HepG2 (cell line): ENCODE data around the gene USP28. TPM values are rescaled to one million over a fixed set of nuclear protein-coding genes. Genes with fewer than 3 reads are reported as not detected.
A peak's percentile ranks its signal among the peaks of the same experiment; 100 is the strongest.

Experiments used
- CEBPB ChIP-seq: IDR thresholded peaks from 2 replicates; pipeline ENCODE4 v1.6.1; 2011; ENCODE audit warnings: low read depth, low read length, improper control_type of control experiment, borderline replicate concordance
- HOXD1 ChIP-seq: sonication (generic); formaldehyde crosslinking; IDR thresholded peaks from 2 replicates; pipeline ENCODE4 v1.5.0; 2020; ENCODE audit warnings: missing genetic modification reagents
- KLF11 ChIP-seq: IDR thresholded peaks from 2 replicates; pipeline ENCODE4 v1.6.1; 2016; ENCODE audit warnings: missing compliant biosample characterization
- KLF9 ChIP-seq: IDR thresholded peaks from 2 replicates; pipeline ENCODE4 v1.6.1; 2016; ENCODE audit warnings: low read depth
- NCOR1 ChIP-seq: fragments of 200-600 bp; sonication (generic); IDR thresholded peaks from 2 replicates; pipeline ENCODE4 v1.7.0; 2017; ENCODE audit warnings: antibody characterized with exemption, low read length, borderline replicate concordance
- NR2F2 ChIP-seq: IDR thresholded peaks from 2 replicates; pipeline ENCODE4 v1.6.1; 2012; ENCODE audit warnings: low read depth, inconsistent platforms, borderline replicate concordance
- SIN3B ChIP-seq: fragments of 150-350 bp; IDR thresholded peaks from 2 replicates; pipeline ENCODE4 v1.6.1; 2014; ENCODE audit warnings: low read length
- SMAD9 ChIP-seq: sonication (generic); formaldehyde crosslinking; IDR thresholded peaks from 2 replicates; pipeline ENCODE4 v1.5.1; 2020; ENCODE audit warnings: mild to moderate bottlenecking, missing genetic modification reagents
- ZBTB3 ChIP-seq: sonication (generic); formaldehyde crosslinking; IDR thresholded peaks from 2 replicates; pipeline ENCODE4 v1.4.0; 2020; ENCODE audit warnings: low read depth, mild to moderate bottlenecking, moderate library complexity, missing genetic modification reagents, borderline replicate concordance
- ZMYM4 ChIP-seq: sonication (generic); formaldehyde crosslinking; IDR thresholded peaks from 2 replicates; pipeline ENCODE4 v1.8.1; 2023; ENCODE audit warnings: mild to moderate bottlenecking, missing genetic modification reagents
- ZNF205 ChIP-seq: IDR thresholded peaks from 2 replicates; pipeline ENCODE4 v1.6.1; 2018; ENCODE audit warnings: missing biosample characterization, missing genetic modification reagents
- ZNF496 ChIP-seq: sonication (generic); formaldehyde crosslinking; IDR thresholded peaks from 2 replicates; pipeline ENCODE4 v1.8.1; 2023; ENCODE audit warnings: mild to moderate bottlenecking, moderate library complexity, missing genetic modification reagents; ENCODE audit not compliant: insufficient replicate concordance
- ZNF556 ChIP-seq: sonication (generic); formaldehyde crosslinking; IDR thresholded peaks from 2 replicates; pipeline ENCODE4 v1.4.0; 2020; ENCODE audit warnings: mild to moderate bottlenecking, missing genetic modification reagents, borderline replicate concordance
- ZNF703 ChIP-seq: sonication (generic); formaldehyde crosslinking; IDR thresholded peaks from 2 replicates; pipeline ENCODE4 v1.5.1; 2020; ENCODE audit warnings: missing genetic modification reagents, mild to moderate bottlenecking, moderate library complexity, borderline replicate concordance
- ZNF879 ChIP-seq: sonication (generic); formaldehyde crosslinking; IDR thresholded peaks from 2 replicates; pipeline ENCODE4 v1.8.1; 2023; ENCODE audit warnings: missing genetic modification reagents
- polyA plus RNA-seq, 8 experiments: library from polyadenylated mRNA; depleted of rRNA in 3 of 8; stranded (reverse) in 7 of 8; unstranded in 1 of 8; fragments of >200 nt; fragmentation: Illumina TruSeq in 4 of 8; extraction: Trizol in 4 of 8; gene quantifications; 2 replicates each; pipeline versions ENCODE4 v1.2.1 to v1.2.3, GENCODE V29; 2011 to 2016; ENCODE audit warnings: low read depth in 4 of 8, missing spikeins in 1 of 8, mixed read lengths in 1 of 8; ENCODE audit not compliant: insufficient read depth in 1 of 8
- total RNA-seq, 5 experiments: library from RNA; depleted of rRNA; stranded (reverse); fragments of >200 nt; fragmentation: Illumina TruSeq; extraction: Trizol; gene quantifications; 2 replicates each; pipeline ENCODE4 v1.2.3, GENCODE V29; 2016; ENCODE audit warnings: low read depth in 1 of 5
- TF ChIP-seq, protein P1 (sequence below): sonication (generic); formaldehyde crosslinking; IDR thresholded peaks from 2 replicates; pipeline ENCODE4 v1.5.1; 2020; ENCODE audit warnings: mild to moderate bottlenecking, missing genetic modification reagents, moderate library complexity
- TF ChIP-seq, protein P2 (sequence below): sonication (generic); formaldehyde crosslinking; IDR thresholded peaks from 2 replicates; pipeline ENCODE4 v1.5.0; 2020; ENCODE audit warnings: missing genetic modification reagents, mild to moderate bottlenecking, borderline replicate concordance
- TF ChIP-seq, protein P3 (sequence below): sonication (generic); formaldehyde crosslinking; conservative IDR thresholded peaks from 2 replicates; pipeline ENCODE4 v1.8.0; 2022; ENCODE audit warnings: mild to moderate bottlenecking, moderate library complexity, missing genetic modification reagents

Gene USP28
- total and polyA plus RNA-seq, 2 of the 13 experiments (the other 11 are each of a cell fraction or from before 2014, with no cell fraction given): 29.6 to 34.3 TPM

DNA sequence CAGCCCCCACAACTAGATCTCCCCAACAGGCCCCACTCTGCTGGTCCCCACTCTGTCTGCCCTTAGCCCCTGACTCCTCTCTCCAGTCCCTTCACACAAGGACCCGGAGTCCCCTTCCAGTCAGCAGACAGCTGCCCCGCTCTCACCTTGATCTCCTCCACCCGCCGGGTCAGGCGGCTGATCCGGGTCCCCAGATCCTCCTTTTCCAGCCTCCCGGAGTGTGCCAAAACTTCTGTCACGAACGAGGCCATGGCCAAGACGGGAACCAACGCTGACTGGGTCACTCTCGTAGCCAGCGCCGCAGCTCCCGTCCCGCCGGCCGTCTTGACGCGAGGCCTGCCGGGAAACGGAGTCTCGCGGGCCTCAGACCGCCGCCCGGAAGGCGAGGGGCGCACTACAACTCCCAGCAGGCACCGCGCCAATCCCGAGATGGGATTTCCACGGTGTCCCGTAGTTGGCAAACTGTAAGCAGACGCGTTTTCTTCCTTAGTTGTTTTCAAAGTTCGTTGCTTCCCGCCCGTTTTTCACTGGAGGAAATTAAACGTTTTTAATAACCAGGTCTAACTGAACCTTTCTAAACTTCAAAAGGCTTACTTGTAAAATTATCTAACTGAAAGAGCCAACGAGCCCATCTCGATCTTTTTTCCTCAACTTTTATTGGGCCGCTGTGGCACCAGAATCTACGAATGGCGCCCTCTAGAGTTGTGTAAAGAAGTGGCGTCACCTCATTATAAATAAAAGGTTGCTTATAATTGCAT, 101.8 kb downstream of the USP28 start, which contains the start of gene ZW10 (continued):
- TF ChIP-seq, protein P1, sequence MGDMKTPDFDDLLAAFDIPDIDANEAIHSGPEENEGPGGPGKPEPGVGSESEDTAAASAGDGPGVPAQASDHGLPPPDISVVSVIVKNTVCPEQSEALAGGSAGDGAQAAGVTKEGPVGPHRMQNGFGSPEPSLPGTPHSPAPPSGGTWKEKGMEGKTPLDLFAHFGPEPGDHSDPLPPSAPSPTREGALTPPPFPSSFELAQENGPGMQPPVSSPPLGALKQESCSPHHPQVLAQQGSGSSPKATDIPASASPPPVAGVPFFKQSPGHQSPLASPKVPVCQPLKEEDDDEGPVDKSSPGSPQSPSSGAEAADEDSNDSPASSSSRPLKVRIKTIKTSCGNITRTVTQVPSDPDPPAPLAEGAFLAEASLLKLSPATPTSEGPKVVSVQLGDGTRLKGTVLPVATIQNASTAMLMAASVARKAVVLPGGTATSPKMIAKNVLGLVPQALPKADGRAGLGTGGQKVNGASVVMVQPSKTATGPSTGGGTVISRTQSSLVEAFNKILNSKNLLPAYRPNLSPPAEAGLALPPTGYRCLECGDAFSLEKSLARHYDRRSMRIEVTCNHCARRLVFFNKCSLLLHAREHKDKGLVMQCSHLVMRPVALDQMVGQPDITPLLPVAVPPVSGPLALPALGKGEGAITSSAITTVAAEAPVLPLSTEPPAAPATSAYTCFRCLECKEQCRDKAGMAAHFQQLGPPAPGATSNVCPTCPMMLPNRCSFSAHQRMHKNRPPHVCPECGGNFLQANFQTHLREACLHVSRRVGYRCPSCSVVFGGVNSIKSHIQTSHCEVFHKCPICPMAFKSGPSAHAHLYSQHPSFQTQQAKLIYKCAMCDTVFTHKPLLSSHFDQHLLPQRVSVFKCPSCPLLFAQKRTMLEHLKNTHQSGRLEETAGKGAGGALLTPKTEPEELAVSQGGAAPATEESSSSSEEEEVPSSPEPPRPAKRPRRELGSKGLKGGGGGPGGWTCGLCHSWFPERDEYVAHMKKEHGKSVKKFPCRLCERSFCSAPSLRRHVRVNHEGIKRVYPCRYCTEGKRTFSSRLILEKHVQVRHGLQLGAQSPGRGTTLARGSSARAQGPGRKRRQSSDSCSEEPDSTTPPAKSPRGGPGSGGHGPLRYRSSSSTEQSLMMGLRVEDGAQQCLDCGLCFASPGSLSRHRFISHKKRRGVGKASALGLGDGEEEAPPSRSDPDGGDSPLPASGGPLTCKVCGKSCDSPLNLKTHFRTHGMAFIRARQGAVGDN: peak; percentile 75
- TF ChIP-seq NR2F2 (no peak), SIN3B (peak; percentile 44; the same call in 1 of the 2 replicates), ZMYM4 (CRISPR knock-in tag) (peak; percentile 43; the same call in 1 of the 2 replicates), CEBPB (no peak), KLF9 (CRISPR knock-in tag) (peak; percentile 24; the same call in 1 of the 2 replicates), ZNF496 (CRISPR knock-in tag) (no peak), ZNF879 (CRISPR knock-in tag) (no peak), ZNF703 (0 out of 2 replicates have a peak, but pooled peaks have one; percentile 37), SMAD9 (CRISPR knock-in tag) (peak; percentile 66; the same call in 1 of the 2 replicates), NCOR1 (no peak; the same call in 1 of the 2 replicates), ZNF205 (no peak; the same call in 1 of the 2 replicates), ZBTB3 (CRISPR knock-in tag) (no peak), KLF11 (no peak), HOXD1 (peak; percentile 83; the same call in 1 of the 2 replicates), ZNF556 (CRISPR knock-in tag) (no peak)
- TF ChIP-seq, protein P2, sequence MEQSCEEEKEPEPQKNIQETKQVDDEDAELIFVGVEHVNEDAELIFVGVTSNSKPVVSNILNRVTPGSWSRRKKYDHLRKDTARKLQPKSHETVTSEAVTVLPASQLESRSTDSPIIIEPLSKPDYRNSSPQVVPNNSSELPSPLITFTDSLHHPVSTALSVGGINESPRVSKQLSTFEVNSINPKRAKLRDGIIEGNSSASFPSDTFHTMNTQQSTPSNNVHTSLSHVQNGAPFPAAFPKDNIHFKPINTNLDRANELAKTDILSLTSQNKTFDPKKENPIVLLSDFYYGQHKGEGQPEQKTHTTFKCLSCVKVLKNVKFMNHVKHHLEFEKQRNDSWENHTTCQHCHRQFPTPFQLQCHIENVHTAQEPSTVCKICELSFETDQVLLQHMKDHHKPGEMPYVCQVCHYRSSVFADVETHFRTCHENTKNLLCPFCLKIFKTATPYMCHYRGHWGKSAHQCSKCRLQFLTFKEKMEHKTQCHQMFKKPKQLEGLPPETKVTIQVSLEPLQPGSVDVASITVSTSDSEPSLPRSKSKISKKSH (CRISPR knock-in tag): 0 out of 2 replicates have a peak, but pooled peaks have one; percentile 48
- TF ChIP-seq, protein P3, sequence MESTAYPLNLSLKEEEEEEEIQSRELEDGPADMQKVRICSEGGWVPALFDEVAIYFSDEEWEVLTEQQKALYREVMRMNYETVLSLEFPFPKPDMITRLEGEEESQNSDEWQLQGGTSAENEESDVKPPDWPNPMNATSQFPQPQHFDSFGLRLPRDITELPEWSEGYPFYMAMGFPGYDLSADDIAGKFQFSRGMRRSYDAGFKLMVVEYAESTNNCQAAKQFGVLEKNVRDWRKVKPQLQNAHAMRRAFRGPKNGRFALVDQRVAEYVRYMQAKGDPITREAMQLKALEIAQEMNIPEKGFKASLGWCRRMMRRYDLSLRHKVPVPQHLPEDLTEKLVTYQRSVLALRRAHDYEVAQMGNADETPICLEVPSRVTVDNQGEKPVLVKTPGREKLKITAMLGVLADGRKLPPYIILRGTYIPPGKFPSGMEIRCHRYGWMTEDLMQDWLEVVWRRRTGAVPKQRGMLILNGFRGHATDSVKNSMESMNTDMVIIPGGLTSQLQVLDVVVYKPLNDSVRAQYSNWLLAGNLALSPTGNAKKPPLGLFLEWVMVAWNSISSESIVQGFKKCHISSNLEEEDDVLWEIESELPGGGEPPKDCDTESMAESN (CRISPR knock-in tag): peak; percentile 67; the same call in 1 of the 2 replicates
